ENCODE results near the gene NOD2.

The NOD2 gene

DNA sequence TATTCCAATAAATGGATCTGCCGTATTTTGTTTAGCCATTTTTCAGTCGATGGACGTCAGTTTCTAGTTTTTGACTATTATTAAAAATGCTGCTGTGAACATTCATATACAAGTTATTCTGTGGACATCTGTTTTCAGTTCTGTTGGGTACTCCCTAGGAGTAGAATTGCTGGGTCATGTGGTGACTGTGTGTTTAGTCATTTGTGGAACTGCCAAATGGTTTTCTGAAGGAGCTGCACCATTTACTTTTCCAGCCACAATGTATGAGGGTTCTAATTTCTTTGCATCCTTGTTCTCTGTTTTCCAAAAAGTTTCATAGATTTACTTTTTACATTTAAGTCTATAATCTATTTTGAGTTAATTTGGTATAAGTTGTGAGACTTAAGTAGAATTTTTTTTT is 78.0 kb downstream of the NOD2 start:
- H3K27ac ChIP-seq, result no peak overlapping the region
- TF ChIP-seq, protein P1, sequence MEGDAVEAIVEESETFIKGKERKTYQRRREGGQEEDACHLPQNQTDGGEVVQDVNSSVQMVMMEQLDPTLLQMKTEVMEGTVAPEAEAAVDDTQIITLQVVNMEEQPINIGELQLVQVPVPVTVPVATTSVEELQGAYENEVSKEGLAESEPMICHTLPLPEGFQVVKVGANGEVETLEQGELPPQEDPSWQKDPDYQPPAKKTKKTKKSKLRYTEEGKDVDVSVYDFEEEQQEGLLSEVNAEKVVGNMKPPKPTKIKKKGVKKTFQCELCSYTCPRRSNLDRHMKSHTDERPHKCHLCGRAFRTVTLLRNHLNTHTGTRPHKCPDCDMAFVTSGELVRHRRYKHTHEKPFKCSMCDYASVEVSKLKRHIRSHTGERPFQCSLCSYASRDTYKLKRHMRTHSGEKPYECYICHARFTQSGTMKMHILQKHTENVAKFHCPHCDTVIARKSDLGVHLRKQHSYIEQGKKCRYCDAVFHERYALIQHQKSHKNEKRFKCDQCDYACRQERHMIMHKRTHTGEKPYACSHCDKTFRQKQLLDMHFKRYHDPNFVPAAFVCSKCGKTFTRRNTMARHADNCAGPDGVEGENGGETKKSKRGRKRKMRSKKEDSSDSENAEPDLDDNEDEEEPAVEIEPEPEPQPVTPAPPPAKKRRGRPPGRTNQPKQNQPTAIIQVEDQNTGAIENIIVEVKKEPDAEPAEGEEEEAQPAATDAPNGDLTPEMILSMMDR (IDR thresholded peaks at IDR 0.05; ENCODE audit: low read depth, low read length), result no peak
- no peaks in the 10 kb centered on the region for H3K9me3 ChIP-seq (ENCODE audit: severe bottlenecking)
- DNase-seq, result no peak
- no peaks in the 10 kb centered on the region for H3K36me3 ChIP-seq
- no peaks in the 10 kb centered on the region for H3K27me3 ChIP-seq (ENCODE audit: insufficient read depth, low read depth, severe bottlenecking)
- H3K4me3 ChIP-seq (ENCODE audit: low read depth, low read length), result no peak overlapping the region

GRCh38 chr16:50774405-50774804 is 81.0 kb downstream of the NOD2 start:
- no peaks in the 10 kb centered on the region for H3K27me3 ChIP-seq (ENCODE audit: insufficient read depth, low read depth, severe bottlenecking)
- H3K36me3 ChIP-seq, result no peaks in the 10 kb centered on the region
- no peaks in the 10 kb centered on the region for H3K9me3 ChIP-seq (ENCODE audit: severe bottlenecking)
- TF ChIP-seq, protein P1 (IDR thresholded peaks at IDR 0.05; ENCODE audit: low read depth, low read length), result no peak
- no peak overlapping the region for H3K4me3 ChIP-seq (ENCODE audit: low read depth, low read length)
- no peak overlapping the region for H3K27ac ChIP-seq
- no peak for DNase-seq

GRCh38 chr16:50774960-50775359 is 81.6 kb downstream of the NOD2 start:
- H3K36me3 ChIP-seq, result peaks cover 3% of the 10 kb centered on the region; the same call in 1 of the 2 replicates
- no peaks in the 10 kb centered on the region for H3K27me3 ChIP-seq (ENCODE audit: insufficient read depth, low read depth, severe bottlenecking)
- TF ChIP-seq, protein P1 (IDR thresholded peaks at IDR 0.05; ENCODE audit: low read depth, low read length), result no peak
- DNase-seq, result no peak
- no peak overlapping the region for H3K27ac ChIP-seq
- H3K9me3 ChIP-seq (ENCODE audit: severe bottlenecking), result no peaks in the 10 kb centered on the region
- no peak overlapping the region for H3K4me3 ChIP-seq (ENCODE audit: low read depth, low read length)

DNA sequence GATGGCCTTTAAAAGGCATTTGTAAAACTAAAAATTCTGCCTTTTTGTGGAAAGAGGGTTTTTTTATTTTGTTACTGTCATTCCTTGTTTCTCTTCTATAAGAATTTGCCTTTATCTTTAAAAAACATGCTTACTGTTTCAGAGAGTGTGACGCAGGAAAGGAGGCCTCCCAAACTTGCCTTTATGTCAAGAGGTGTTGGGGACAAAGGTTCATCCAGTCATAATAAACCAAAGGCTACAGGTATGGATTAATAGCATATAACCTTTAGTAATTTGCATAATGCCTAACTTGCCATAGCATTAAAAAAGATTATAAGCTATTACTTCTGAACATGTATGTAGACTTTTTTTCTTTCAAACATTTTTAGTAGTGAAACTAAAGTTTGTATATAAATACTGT is 82.6 kb downstream of the NOD2 start:
- TF ChIP-seq, protein P1 (IDR thresholded peaks at IDR 0.05; ENCODE audit: low read depth, low read length), result no peak
- H3K27me3 ChIP-seq (ENCODE audit: insufficient read depth, low read depth, severe bottlenecking), result no peaks in the 10 kb centered on the region
- H3K36me3 ChIP-seq, result peaks cover 3% of the 10 kb centered on the region; the same call in 1 of the 2 replicates
- no peak for DNase-seq
- no peak overlapping the region for H3K4me3 ChIP-seq (ENCODE audit: low read depth, low read length)
- H3K9me3 ChIP-seq (ENCODE audit: severe bottlenecking), result no peaks in the 10 kb centered on the region
- H3K27ac ChIP-seq, result no peak overlapping the region

- Histone ChIP-seq H3K4me3 (ENCODE audit: low read depth, low read length) (no peak overlapping the region), H3K27ac (no peak overlapping the region), H3K36me3 (peaks cover 5% of the 10 kb centered on the region; the same call in 1 of the 2 replicates), H3K27me3 (ENCODE audit: insufficient read depth, low read depth, severe bottlenecking) (no peaks in the 10 kb centered on the region), H3K9me3 (ENCODE audit: severe bottlenecking) (no peaks in the 10 kb centered on the region)
- no peak for DNase-seq
- TF ChIP-seq, protein P1 (IDR thresholded peaks at IDR 0.05; ENCODE audit: low read depth, low read length), result no peak
Observed at GRCh38 chr16:50778284-50779163, 85.1 kb downstream of the NOD2 start.

Measured in WERI-Rb-1 (cell line).